Measurements from ENCODE around the gene FGD2.

DNA sequence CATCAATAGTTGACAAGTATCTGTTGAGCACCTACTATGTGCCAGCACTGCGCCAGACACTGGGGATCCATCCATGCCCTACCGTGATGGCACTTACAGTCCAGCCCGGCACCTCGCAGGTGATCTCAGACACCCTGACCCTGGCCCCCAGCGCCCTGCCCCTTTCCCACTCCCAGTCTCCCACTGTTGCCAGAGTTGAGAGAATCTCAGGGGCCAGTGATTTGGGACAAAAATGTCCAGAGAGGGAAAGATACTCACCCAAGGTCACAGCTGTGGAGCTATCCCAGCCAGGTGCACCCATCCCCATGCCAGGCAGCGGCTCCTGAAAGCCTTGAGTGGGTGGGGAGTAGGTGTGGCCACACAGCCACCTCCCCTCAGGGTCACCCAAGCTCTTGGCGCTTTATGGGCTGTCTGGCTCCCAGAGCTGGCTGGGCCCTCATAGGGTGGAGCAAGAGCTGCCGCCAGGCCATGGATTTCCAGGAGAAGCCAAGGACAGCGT lies 47.6 kb upstream of the FGD2 start:
- TF ChIP-seq POLR2A (IDR thresholded peaks at IDR 0.05), result no peak
- TF ChIP-seq EP300 (IDR thresholded peaks at IDR 0.05), result no peak
- TF ChIP-seq, protein P1, sequence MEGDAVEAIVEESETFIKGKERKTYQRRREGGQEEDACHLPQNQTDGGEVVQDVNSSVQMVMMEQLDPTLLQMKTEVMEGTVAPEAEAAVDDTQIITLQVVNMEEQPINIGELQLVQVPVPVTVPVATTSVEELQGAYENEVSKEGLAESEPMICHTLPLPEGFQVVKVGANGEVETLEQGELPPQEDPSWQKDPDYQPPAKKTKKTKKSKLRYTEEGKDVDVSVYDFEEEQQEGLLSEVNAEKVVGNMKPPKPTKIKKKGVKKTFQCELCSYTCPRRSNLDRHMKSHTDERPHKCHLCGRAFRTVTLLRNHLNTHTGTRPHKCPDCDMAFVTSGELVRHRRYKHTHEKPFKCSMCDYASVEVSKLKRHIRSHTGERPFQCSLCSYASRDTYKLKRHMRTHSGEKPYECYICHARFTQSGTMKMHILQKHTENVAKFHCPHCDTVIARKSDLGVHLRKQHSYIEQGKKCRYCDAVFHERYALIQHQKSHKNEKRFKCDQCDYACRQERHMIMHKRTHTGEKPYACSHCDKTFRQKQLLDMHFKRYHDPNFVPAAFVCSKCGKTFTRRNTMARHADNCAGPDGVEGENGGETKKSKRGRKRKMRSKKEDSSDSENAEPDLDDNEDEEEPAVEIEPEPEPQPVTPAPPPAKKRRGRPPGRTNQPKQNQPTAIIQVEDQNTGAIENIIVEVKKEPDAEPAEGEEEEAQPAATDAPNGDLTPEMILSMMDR (IDR thresholded peaks at IDR 0.05), result no peak
